HEK293 (cell line): ENCODE measurements around the gene TMPRSS6.

Source experiments
- BCL11A ChIP-seq: fragments of 450-650 bp; formaldehyde crosslinking; IDR thresholded peaks from 2 replicates; pipeline ENCODE4 v1.5.1; 2016; ENCODE audit warnings: low read depth, missing biosample characterization, missing genetic modification characterization
- CTCF ChIP-seq: fragments of 450-650 bp; formaldehyde crosslinking; IDR thresholded peaks from 2 replicates; pipeline ENCODE4 v1.5.1; 2016; ENCODE audit warnings: missing biosample characterization, missing genetic modification characterization
- HOXA7 ChIP-seq: sonication (generic); formaldehyde crosslinking; IDR thresholded peaks from 2 replicates; pipeline ENCODE4 v1.8.1; 2022; ENCODE audit warnings: missing genetic modification reagents, borderline replicate concordance
- MYNN ChIP-seq: fragments of 450-650 bp; formaldehyde crosslinking; IDR thresholded peaks from 2 replicates; pipeline ENCODE4 v1.5.1; 2016; ENCODE audit warnings: missing biosample characterization, missing genetic modification characterization, borderline replicate concordance
- RBAK ChIP-seq: fragments of 450-650 bp; formaldehyde crosslinking; IDR thresholded peaks from 2 replicates; pipeline ENCODE4 v1.5.1; 2016; ENCODE audit warnings: missing biosample characterization, missing genetic modification characterization
- REST ChIP-seq: fragments of 450-650 bp; formaldehyde crosslinking; IDR thresholded peaks from 2 replicates; pipeline ENCODE4 v1.5.1; 2016; ENCODE audit warnings: missing biosample characterization, missing genetic modification characterization
- SALL2 ChIP-seq: fragments of 450-650 bp; formaldehyde crosslinking; IDR thresholded peaks from 2 replicates; pipeline ENCODE4 v1.5.0; 2017; ENCODE audit warnings: missing biosample characterization, mild to moderate bottlenecking, missing genetic modification characterization, borderline replicate concordance
- SETDB1 ChIP-seq: IDR thresholded peaks from one replicate; pipeline ENCODE4 v1.6.1; 2017; ENCODE audit warnings: mild to moderate bottlenecking, low read length, moderate library complexity, mixed read lengths; ENCODE audit not compliant: insufficient read length
- SP2 ChIP-seq: fragments of 450-650 bp; formaldehyde crosslinking; IDR thresholded peaks from 2 replicates; pipeline ENCODE4 v1.5.1; 2016; ENCODE audit warnings: missing biosample characterization, missing genetic modification characterization
- ZBTB26 ChIP-seq: fragments of 450-650 bp; formaldehyde crosslinking; optimal IDR thresholded peaks from 2 replicates; pipeline ENCODE3; 2016; ENCODE audit warnings: missing biosample characterization, mild to moderate bottlenecking, missing genetic modification characterization
- ZNF266 ChIP-seq: fragments of 450-650 bp; formaldehyde crosslinking; IDR thresholded peaks from 2 replicates; pipeline ENCODE4 v1.5.1; 2016; ENCODE audit warnings: missing biosample characterization, missing genetic modification characterization, low read depth
- ZNF530 ChIP-seq: fragments of 450-650 bp; formaldehyde crosslinking; IDR thresholded peaks from 2 replicates; pipeline ENCODE4 v1.5.1; 2016; ENCODE audit warnings: low read depth, missing biosample characterization, missing genetic modification characterization
- ZNF777 ChIP-seq: fragments of 450-650 bp; formaldehyde crosslinking; IDR thresholded peaks from 2 replicates; pipeline ENCODE4 v1.5.1; 2017; ENCODE audit warnings: missing biosample characterization, missing genetic modification characterization, borderline replicate concordance

GRCh38 chr22:37103656-37104452 lies 5.7 kb downstream of the TMPRSS6 start:
- no peak for TF ChIP-seq HOXA7 (CRISPR knock-in tag)
- TF ChIP-seq CTCF (tag by site-specific recombination) = no peak
- no peak for TF ChIP-seq REST (tag by site-specific recombination)
- no peak for TF ChIP-seq ZBTB26 (tag by site-specific recombination)
- TF ChIP-seq ZNF266 (tag by site-specific recombination) = no peak
- no peak for TF ChIP-seq SALL2
- TF ChIP-seq SP2 = no peak
- TF ChIP-seq RBAK (tag by site-specific recombination) = no peak
- TF ChIP-seq MYNN (tag by site-specific recombination) = no peak
- TF ChIP-seq ZNF530 (tag by site-specific recombination) = no peak
- no peak for TF ChIP-seq ZNF777 (tag by site-specific recombination)
- no peak for TF ChIP-seq SETDB1
- no peak for TF ChIP-seq BCL11A
